HG02973 (cell line): ENCODE data around the gene DRG2.

Source experiments
- ATAC-seq: cut with Tn5 transposase; IDR thresholded peaks from one replicate; pipeline ENCODE4 v1.9.1; 2021; ENCODE audit warnings: moderate library complexity; ENCODE audit not compliant: unreplicated experiment

DRG2 gene

DNA sequence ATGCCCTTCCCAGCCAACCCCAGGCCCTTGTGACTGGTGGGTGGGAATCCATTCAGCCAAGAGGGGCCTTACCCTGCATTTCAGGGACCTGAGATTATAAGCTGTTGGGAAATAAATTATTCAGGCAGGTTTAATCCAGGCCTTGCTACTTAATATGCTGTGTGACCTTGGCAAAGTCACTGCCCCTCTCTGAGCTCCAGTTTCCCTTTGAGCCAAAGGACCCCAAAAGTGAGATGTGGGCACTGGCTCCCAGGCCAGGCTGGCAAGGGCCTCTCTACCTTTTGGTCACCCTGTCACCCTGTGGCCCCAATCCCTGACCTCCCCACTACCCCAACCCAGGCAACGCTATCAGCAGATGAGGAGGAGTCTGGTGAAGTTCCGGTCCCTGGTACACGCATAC lies 54.7 kb downstream of the DRG2 start:
- ATAC-seq, result no peak

DNA sequence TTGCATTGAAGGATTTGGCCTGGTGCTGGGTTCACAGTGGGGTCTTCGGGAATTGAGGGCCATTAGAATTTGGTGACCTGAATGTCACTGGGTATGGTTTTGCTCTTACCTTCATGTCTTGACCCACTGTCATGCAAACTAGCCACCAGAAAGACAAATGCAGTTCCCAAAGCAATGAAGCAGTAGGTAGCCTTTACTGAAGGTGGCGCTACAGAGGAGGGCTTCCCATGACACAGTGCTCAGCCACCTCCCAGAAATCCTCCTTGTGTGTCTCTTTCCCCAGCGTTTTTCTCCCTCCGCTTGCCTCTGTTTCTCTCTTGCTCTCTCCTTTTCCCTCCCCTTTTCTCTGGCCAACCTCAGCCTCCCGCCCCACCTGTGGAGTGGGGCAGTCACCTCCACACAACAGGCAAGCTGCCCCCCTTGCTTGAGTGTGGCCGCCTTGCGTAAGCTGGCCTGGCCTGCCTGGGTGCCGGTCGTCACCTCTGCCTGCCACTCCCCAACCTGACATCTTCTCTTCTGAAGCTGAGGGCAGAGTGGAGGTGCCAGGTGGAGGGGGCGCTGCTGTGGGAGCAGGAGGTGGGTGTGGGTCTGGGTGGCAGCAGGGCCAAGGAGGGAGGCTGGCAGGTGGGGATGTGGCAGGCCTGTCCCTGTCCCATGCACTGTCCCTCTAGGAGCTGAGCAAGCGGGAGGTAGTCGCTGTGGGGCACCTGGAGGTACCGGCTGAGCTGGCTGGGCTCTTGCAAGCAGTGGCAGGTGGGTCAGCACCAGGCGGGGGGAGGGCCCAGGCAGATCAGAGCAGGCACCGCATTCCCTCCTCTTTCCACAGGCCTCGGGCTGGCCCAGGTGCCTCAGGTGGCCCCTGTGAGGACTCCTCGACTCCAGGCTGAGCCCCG lies 55.5 kb downstream of the DRG2 start:
- ATAC-seq, result no peak

DNA sequence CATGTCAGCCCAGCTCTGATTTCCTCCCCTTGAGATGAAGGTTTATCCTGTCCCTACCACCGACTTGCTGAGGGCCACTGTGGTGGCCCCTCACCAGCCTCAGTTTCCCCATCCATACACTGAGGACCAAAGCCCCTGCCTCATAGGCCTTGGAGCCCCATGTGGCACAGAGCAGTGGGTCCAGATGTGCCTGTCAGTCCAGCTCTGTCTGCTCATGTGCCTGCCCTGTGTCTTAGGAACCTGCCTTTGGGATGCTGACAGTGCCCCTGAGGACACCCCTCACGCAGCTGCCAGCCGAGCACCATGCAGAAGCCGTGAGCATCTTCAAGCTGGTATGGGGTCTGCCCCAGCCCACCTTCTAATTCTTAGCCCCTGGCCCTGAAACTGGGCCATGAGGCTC lies 56.5 kb downstream of the DRG2 start:
- no peak for ATAC-seq

DNA sequence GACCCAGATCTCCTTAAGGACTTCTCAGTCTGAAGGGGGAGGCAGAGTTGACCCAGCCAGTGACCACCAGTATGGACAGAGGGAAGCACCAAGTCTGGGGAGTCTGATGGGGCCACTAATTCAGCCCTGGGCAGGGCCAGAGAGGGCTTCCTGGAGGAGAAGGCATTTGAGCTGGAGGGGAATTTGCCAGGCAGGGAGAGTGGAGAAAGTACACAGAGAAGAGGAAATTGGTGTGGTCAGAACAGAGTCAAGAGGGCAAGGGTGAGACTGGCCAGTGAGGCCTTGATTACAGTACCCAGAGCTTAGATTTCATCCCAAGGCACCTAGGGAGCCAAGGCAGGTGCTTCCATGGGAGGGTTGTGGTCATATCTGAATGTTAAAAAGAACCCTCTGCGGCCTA lies 57.1 kb downstream of the DRG2 start:
- no peak for ATAC-seq

DNA sequence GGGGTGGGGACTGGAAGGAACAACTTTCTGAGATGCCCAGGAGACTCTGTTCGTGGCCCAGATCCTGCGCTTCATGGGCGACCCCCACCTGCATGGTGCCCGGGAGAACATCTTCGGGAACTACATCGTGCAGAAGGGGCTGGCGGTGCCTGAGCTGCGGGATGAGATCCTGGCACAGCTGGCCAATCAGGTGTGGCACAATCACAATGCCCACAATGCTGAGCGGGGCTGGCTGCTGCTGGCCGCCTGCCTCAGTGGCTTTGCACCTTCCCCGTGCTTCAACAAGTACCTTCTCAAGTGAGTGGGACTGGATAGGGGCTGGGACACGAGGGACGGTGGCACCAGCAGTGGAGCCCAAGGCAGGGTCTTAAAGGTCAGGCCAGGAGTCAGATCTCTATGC lies 58.1 kb downstream of the DRG2 start:
- ATAC-seq, result no peak

DNA sequence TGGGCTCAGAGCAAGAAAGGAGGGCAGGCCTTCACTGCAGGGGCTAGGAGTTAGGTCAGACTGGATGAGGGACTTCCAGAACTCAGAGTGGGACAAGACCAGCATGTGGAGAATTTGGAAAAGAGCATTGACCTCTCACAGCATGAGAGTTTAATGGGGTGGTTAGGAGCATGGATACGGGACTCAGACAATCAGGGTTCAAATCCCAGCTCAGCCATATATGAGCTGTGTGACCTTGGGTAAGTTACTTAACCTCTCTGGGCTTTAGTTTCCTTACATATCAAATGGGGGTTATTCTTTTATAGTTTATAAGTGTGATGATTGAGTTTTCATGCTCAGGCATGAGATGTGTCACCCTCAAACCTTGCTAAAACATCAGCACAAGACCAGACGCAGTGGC lies 58.5 kb downstream of the DRG2 start:
- ATAC-seq, result no peak

DNA sequence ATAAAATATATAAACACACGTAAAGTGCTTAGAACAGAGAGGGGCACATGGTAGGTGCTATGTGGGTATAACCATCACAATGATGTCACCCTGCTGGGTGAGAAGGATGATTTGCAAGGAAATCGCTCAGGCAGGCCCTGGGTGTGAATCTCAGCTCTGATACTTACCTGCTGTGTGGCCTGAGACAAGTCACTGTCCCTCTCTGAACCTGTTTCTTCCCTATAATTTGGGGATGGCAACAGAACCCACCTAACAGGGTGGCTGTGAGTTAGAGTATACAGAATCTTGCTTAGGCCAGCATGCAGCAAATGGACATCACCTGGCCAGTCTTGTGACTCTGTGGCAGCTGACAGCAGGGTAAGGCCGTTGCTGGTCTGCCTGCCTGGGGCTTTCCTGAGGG lies 59.2 kb downstream of the DRG2 start:
- no peak for ATAC-seq

DNA sequence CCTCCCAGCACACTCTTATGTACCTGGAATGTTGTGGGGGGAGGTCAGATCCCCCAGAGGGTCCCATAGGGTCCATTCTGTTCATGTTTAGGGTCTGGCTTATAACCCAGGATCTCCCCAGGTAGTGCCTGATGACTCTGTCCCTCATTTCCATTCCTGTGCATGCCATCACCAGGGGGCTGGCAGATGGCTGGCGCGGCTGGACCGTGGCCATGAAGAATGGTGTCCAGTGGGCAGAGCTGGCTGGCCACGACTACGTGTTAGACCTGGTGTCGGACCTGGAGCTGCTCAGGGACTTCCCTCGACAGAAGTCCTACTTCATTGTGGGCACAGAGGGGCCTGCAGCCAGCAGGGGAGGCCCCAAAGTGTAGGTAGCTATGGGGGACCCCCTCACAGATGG lies 60.8 kb downstream of the DRG2 start:
- ATAC-seq, result no peak

DNA sequence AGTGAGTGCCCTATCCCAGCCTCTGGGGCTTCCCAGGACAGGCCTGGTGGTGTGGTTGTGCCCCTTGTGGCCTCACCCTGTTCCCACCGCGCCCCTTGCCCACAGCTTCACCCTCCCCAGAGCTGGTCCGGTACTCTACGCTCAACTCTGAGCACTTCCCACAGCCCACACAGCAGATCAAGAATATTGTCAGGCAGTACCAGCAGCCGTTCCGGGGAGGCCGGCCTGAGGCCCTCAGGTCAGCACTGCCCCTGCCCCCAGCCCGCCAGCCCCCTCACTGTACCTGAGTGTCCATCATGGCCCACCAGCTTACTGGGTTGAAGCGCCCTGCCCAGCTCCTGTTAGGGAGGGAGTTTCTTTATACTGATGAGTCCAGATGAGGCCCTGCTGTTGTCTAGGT lies 63.5 kb downstream of the DRG2 start:
- no peak for ATAC-seq

DNA sequence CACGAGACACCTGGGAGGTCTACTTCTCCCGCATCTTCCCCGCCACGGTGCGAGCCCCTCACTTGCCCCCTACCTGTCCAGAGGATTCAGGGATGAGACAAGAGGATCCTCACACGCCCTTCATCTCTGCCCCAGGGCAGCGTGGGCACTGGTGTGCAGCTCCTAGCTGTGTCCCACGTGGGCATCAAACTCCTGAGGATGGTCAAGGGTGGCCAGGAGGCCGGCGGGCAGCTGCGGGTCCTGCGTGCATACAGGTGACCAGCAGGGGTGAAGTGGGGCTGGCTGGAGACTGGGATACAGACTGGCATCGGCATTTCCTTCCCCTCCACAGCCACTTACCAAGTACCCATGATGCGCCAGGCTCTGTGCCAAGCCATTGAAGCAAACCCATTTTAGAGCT lies 67.4 kb downstream of the DRG2 start:
- ATAC-seq, result no peak

DNA sequence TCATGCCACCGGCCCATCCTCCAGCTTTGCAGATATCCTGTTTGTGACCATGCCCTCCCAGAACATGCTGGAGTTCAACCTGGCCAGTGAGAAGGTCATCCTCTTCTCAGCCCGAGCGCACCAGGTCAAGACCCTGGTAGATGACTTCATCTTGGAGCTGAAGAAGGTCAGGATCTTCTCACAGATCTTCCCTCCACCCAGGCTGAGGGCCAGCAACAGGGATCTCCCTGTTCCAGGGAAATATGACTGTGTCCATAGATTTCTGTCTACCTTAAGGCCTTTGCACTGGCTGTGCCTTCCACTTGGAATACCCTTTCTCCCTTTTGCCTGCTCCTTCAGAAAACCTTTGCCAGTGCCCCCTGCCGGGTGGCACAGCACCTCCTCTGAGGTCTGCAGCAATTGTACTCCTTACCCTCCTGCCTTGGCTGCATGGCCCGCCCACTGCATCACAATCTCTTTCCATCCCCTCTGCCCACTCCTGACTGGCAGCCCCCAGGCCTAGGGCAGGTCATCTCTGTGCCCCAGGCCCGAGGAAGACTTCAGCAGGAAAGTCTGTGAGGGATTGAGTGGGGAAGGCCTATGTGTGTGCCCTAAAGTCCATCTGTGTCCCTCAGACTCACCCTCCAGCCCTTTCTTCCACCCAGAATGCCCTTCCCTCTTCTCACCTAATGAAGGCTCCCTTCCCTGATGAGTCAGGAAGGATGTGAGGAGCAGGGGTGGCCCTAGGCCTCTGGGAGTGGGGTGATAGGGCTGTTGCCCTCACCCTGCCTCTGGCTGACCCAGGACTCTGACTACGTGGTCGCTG lies 68.6 kb downstream of the DRG2 start:
- no peak for ATAC-seq

DNA sequence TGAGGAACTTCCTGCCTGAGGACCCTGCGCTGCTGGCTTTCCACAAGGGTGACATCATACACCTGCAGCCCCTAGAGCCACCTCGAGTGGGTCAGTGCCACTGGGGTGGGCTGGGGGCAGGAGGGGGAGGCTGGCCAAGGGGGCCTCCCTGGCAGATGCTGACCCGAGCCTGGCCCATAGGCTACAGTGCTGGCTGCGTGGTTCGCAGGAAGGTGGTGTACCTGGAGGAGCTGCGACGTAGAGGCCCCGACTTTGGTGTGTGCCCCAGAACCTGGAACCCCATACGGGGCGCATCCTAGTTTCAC lies 69.2 kb downstream of the DRG2 start:
- no peak for ATAC-seq
